ENCODE data around the gene IRF7.

- TF ChIP-seq, protein P1, sequence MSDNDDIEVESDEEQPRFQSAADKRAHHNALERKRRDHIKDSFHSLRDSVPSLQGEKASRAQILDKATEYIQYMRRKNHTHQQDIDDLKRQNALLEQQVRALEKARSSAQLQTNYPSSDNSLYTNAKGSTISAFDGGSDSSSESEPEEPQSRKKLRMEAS (IDR thresholded peaks at IDR 0.05; ENCODE audit: low read depth, low read length): no peak
- no peak for TF ChIP-seq POLR2A (IDR thresholded peaks at IDR 0.05; ENCODE audit: extremely low read depth, insufficient read length)
- TF ChIP-seq, protein P2, sequence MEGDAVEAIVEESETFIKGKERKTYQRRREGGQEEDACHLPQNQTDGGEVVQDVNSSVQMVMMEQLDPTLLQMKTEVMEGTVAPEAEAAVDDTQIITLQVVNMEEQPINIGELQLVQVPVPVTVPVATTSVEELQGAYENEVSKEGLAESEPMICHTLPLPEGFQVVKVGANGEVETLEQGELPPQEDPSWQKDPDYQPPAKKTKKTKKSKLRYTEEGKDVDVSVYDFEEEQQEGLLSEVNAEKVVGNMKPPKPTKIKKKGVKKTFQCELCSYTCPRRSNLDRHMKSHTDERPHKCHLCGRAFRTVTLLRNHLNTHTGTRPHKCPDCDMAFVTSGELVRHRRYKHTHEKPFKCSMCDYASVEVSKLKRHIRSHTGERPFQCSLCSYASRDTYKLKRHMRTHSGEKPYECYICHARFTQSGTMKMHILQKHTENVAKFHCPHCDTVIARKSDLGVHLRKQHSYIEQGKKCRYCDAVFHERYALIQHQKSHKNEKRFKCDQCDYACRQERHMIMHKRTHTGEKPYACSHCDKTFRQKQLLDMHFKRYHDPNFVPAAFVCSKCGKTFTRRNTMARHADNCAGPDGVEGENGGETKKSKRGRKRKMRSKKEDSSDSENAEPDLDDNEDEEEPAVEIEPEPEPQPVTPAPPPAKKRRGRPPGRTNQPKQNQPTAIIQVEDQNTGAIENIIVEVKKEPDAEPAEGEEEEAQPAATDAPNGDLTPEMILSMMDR (IDR thresholded peaks at IDR 0.05; ENCODE audit: low read depth, low read length): no peak
These were observed 41.1 kb upstream of the IRF7 start for GRCh38 chr11:656866-657265.
